ENCODE data around the gene DCUN1D2. TPM values are rescaled to one million over a fixed set of nuclear protein-coding genes. Genes with fewer than 3 reads are reported as not detected.

DCUN1D2 gene
- total RNA-seq, 1 donor, result 8.3 TPM

DNA sequence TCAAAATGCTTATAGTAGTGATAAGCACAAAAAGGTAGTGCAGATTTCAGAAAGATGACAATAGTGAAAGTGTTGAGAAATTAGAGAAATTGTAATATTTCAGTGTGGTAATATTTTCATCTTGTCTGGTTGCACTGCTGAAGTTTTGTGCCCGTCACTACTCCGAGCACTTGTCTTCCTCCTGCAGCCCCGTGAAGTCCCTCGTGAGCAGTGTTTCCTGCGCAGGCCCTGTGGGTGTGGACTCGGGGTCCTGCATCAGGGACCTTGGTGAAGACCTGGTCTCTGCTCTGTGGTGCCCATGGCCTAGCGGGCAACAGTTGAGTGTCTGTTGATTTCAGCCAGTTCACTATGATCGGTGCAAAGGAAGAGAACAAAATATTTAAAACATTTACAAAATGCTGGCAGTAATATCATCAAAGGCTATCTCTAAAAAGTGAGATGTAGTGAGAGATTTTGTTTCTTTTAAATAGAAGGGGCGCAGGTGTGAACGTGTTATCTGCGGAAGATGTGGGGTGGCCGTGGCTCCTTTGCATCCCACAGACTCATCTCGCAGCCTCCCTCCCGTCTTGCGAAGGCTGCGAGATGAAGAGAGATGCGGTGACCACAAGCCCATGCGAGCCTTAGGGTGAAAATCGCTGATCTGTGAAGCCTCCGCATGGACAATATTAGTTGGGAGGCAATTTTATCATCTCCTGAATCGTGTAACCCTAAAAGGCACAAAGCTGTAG is 27.7 kb upstream of the DCUN1D2 start:
- TF ChIP-seq, protein P1, sequence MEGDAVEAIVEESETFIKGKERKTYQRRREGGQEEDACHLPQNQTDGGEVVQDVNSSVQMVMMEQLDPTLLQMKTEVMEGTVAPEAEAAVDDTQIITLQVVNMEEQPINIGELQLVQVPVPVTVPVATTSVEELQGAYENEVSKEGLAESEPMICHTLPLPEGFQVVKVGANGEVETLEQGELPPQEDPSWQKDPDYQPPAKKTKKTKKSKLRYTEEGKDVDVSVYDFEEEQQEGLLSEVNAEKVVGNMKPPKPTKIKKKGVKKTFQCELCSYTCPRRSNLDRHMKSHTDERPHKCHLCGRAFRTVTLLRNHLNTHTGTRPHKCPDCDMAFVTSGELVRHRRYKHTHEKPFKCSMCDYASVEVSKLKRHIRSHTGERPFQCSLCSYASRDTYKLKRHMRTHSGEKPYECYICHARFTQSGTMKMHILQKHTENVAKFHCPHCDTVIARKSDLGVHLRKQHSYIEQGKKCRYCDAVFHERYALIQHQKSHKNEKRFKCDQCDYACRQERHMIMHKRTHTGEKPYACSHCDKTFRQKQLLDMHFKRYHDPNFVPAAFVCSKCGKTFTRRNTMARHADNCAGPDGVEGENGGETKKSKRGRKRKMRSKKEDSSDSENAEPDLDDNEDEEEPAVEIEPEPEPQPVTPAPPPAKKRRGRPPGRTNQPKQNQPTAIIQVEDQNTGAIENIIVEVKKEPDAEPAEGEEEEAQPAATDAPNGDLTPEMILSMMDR (IDR thresholded peaks at IDR 0.05; ENCODE audit: insufficient read depth, low read length), result no peak
- no peak for DNase-seq (ENCODE audit: low read depth)

DNA sequence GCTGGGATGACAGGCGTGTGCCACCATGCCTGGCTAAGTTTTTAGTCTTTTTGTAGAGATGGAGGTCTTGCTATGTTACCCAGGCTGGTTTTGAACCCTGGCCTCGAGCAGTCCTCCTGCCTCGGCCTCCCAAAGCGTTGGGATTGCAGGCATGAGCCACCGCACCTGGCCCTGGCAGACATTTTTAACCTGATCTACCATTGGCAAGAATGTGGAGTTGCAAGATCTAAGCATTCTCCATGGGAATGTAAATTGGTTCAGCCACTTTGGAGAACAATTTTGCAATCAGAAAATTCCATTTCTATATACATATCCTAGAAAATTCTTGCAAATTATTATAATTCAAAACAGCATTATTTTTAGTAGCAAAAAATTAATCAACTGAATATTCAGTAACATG is 24.3 kb upstream of the DCUN1D2 start:
- DNase-seq (ENCODE audit: low read depth), result no peak
- TF ChIP-seq, protein P1 (IDR thresholded peaks at IDR 0.05; ENCODE audit: insufficient read depth, low read length), result no peak
- H3K4me3 ChIP-seq (ENCODE audit: low read depth, low read length), result no peak overlapping the region

More for the DNA sequence above, 27.7 kb upstream of the DCUN1D2 start:
- no peak overlapping the region for H3K4me3 ChIP-seq (ENCODE audit: low read depth, low read length)

DNA sequence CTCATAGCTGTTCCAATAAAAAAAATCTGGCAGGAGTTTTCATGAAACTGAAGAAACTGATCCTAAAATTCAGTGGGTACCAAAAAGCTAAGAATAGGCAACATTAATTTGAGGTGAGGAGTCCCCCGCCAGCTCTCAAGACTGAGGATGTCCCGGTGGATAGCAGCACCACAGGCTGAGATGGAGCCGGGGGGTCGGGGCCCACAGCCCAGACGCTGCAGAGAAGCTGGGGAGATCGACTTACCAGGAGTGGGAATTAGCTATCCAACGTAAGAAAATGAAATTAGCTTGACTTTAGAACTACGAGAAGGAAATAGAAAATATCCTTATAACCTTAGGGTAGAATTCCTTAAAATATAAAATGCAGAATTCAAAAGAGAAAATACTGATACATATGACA is 23.2 kb upstream of the DCUN1D2 start:
- no peak overlapping the region for H3K4me3 ChIP-seq (ENCODE audit: low read depth, low read length)
- TF ChIP-seq, protein P1 (IDR thresholded peaks at IDR 0.05; ENCODE audit: insufficient read depth, low read length), result no peak
- no peak for DNase-seq (ENCODE audit: low read depth)

DNA sequence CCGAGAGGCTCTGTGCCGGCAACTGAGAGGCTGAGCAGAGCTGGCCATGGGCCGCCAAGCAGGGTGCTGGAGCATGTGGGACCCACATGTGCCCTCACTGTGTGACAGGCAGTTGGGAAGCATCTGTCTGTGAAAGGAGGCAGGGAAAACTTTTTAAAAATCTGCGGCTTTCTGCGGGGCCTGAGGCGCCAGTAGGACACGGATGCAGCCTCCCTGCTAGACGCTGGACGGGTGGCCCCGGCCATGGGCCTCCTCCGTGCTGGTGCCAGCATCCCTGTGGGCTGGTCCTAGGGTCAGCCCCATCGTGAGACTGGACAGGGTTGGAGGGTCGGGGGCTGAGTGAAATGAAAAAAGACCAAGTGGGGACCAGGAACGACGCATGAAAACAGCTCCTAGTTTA is 20.9 kb upstream of the DCUN1D2 start:
- TF ChIP-seq, protein P1 (IDR thresholded peaks at IDR 0.05; ENCODE audit: insufficient read depth, low read length), result no peak
- no peak for DNase-seq (ENCODE audit: low read depth)
- H3K4me3 ChIP-seq (ENCODE audit: low read depth, low read length), result no peak overlapping the region

DNA sequence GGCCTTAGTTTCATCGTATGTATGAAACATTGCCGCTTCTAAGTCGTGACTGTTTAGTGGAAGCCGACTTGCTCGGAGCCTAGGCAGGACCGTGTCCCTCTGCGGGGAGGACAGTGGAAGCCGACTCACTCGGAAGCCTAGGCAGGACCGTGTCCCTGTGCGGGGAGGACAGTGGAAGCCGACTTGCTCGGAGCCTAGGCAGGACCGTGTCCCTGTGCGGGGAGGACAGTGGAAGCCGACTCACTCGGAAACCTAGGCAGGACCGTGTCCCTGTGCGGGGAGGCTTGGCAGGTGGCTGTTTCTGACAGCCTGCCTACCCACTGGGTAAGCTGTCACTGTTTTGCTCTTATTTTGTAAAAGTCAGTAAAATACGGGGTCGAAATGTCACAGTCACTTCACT is 20.4 kb upstream of the DCUN1D2 start:
- H3K4me3 ChIP-seq (ENCODE audit: low read depth, low read length), result no peak overlapping the region
- DNase-seq (ENCODE audit: low read depth), result no peak
- TF ChIP-seq, protein P1 (IDR thresholded peaks at IDR 0.05; ENCODE audit: insufficient read depth, low read length), result no peak

DNA sequence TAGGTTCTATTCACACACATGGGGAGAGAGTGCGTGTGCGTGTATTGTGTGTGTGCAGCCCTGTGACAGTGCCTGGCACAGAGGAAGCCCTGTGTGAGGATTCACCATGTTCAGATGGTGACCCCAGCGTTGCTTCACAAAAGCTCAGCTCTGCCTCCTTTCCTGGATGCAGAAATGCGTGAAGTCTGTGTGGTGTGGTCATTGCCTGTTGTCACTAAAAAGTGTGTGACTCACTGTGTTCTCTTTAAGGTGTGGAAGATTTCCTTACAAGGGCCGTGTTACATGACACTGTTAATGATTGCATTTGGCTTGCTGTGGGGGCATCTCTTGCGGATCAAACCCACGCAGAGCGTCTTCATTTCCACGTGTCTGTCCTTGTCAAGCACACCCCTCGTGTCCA is 19.5 kb upstream of the DCUN1D2 start:
- DNase-seq (ENCODE audit: low read depth), result no peak
- TF ChIP-seq, protein P1 (IDR thresholded peaks at IDR 0.05; ENCODE audit: insufficient read depth, low read length), result no peak

More for the DNA sequence above, 19.5 kb upstream of the DCUN1D2 start:
- H3K4me3 ChIP-seq (ENCODE audit: low read depth, low read length), result no peak overlapping the region

Data from fibroblast of the aortic adventitia (primary cell).